GM12875 (cell line): ENCODE data around the gene SLC16A10.
"Not testable (repeated sequence)": the region's sequence is repeated elsewhere in the genome, so short reads cannot be mapped to it uniquely, and the experiment has no call there.

Experiments used
- H3K4me3 ChIP-seq: one replicate; pipeline ENCODE4 v1.5.1; 2011; ENCODE audit warnings: low read depth, low read length, control low read depth
- TF ChIP-seq, protein P1 (sequence below): IDR thresholded peaks from 2 replicates; pipeline ENCODE4 v1.5.1; 2011; ENCODE audit warnings: low read depth, mild to moderate bottlenecking, control low read depth, inconsistent platforms, low read length, moderate library complexity, borderline replicate concordance; ENCODE audit not compliant: insufficient read depth

SLC16A10 gene

DNA sequence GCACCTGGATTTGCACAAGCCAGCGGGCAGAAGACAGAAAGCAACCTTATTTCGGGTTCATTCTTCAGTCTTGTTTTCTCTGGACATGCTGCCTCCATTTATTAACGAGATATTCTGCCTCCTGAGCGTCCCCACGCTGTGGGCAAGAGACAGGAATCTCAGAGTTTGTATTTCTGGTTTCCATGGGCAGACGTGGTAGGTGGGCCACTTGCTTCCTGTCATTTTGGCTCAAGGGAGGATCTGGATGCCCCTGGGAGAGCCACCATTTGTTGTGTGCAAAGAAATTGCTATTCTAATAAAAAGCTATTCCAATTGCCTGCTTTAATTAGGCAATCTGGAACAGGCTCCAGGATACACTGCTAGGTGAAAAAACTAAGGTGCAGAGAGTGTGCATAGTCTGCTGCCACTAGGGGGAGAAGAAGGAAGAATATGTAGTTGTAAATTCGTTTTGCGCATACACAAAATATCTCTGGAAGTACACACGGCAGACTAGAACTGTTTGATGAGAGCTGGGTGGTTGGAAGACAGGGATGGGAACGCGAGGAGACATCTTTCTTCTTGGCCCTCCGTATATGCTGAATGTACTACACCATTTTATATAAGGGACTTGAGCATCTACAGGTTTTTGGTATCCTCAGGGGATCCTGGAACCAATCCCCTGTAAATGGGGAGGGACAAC is 30.1 kb upstream of the SLC16A10 start:
- no peak overlapping the region for H3K4me3 ChIP-seq
- TF ChIP-seq, protein P1, sequence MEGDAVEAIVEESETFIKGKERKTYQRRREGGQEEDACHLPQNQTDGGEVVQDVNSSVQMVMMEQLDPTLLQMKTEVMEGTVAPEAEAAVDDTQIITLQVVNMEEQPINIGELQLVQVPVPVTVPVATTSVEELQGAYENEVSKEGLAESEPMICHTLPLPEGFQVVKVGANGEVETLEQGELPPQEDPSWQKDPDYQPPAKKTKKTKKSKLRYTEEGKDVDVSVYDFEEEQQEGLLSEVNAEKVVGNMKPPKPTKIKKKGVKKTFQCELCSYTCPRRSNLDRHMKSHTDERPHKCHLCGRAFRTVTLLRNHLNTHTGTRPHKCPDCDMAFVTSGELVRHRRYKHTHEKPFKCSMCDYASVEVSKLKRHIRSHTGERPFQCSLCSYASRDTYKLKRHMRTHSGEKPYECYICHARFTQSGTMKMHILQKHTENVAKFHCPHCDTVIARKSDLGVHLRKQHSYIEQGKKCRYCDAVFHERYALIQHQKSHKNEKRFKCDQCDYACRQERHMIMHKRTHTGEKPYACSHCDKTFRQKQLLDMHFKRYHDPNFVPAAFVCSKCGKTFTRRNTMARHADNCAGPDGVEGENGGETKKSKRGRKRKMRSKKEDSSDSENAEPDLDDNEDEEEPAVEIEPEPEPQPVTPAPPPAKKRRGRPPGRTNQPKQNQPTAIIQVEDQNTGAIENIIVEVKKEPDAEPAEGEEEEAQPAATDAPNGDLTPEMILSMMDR = peak; percentile 76

DNA sequence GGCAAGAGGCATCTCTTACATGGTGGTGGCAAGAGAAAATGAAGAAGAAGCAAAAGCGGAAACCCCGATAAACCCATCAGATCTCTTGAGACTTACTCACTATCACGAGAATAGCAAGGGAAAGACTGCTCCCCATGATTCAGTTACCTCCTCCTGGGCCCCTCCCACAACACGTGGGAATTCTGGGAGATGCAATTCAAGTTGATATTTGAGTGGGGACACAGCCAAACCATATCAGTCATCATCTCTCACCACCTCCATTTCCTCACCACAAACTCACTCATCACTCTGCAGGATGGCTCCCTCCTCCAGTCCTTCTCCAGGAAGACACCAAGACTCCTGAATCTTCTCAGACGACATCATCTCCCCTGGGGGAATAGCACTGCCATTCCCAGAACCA is 25.8 kb upstream of the SLC16A10 start:
- TF ChIP-seq, protein P1 = no peak
- no peak overlapping the region for H3K4me3 ChIP-seq

DNA sequence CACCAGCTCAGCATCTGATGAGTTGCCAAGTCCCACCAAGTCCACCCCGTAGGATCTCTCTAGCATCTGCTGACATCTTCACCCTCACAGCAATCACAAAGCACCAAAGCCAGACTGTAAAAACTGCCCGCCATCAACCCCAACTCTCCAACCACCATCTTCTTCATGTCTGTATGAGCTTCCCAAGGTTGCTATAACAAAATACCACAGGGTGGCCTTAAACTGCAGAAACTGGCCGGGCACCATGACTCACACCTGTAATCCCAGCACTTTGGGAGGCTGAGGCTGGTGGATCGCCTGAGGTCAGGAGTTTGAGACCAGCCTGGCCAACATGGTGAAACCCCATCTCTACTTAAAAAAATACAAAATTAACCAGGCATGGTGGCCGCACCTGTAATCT is 25.3 kb upstream of the SLC16A10 start:
- H3K4me3 ChIP-seq = not testable (repeated sequence)

DNA sequence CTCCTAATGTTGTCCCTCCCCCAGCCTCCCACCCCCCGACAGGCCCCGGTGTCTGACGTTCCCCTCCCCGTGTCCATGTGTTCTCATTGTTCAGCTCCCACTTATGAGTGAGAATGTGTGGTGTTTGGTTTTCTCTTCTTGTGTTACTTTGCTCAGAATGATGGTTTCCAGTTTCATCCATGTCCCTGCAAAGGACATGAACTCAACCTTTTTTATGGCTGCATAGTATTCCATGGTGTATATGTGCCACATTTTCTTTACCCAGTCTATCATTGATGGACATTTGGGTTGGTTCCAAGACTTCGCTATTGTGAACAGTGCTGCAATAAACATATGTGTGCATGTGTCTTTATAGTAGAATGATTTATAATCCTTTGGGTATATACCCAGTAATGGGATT is 24.4 kb upstream of the SLC16A10 start:
- not testable (repeated sequence) for H3K4me3 ChIP-seq

DNA sequence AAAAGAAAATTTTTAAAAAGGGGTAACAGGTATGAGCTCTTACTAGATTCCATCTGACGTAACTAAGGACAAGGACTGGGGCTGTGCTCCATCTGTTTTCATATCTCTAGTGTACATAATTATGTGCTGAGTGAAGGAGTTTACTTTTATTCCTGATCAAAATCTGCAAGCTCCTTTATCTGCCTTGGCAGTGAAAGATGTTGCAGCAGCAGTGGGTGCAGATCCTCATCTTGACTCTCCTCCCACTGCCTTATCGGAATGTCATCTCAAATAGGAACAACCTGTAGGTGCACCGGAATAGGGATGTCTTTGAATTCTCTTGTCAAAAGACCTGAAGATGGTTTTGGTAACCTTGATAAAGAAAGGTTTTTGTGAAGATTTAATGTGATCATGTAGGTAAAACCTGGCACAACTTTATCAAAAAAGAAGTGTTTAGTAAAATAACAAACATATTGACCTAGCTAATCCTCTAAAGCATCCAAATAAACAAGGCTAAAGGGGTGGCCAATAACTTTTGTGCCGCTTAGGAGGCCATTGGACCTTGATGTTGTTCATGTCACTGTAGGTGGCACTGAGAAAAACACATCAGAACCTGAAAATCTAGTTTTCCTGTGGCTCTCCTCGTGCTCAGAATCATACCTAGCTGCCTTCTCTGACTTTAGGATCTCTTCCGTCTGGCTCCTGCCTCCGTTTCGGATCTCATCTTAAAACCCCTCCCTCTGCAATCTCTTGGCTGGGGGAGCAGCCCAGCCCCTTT is 19.0 kb upstream of the SLC16A10 start:
- H3K4me3 ChIP-seq = no peak overlapping the region
- TF ChIP-seq, protein P1 = no peak

DNA sequence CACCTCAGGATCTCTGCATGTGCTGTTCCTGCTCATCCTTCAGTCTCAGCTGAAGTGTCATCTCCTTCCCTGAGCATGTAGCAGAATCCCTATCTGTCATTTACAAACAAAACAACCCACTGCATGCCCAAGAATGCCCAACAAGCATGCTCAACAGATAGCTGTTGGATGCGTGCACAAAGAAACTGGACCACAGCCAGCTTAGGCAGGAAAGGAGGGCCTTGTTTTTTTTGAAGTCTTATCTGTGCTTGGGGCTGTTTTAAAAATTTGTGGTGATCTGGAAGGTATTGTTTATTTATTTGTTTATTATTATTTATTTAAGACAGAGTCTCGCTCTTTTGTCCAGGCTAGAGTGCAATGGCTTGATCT is 18.5 kb upstream of the SLC16A10 start:
- TF ChIP-seq, protein P1 = no peak
- no peak overlapping the region for H3K4me3 ChIP-seq

DNA sequence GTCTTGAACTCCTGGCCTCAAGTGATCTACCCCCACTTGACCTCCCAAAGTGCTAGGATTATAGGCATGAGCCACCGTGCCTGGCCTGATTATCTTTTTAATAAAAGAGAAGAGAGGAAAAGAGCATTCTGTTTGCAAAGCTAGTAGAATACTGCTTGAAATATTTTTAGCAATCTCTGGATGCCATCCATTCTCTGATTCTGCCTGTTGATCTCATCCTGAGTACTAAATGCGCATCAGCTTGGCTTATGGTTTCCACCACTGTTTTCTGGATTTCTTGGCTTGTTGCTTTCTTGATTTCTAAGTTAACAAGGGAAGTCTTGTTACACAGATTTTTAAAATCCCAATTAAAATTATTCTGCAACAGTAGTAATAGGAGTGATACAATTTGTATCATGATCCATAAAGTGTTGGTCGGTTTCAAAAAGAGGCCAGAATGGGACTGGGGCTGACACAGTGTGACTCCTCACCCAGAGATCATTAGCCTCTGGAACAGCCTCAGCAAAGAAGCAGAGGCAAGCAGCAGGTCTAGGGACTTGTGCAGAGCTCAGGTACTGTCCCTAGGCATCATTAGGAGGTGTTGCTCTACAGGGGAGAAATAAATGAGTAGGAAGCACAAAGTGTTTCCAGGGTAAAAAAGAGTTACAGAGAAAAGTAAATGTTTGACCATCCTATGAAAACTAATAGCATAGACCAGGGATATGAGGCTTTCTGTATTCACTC is 17.8 kb upstream of the SLC16A10 start:
- no peak overlapping the region for H3K4me3 ChIP-seq
- TF ChIP-seq, protein P1 = no peak
